H1 (cell line): ENCODE measurements around the gene SERGEF.

Source experiments
- EP300 ChIP-seq, 2 experiments: IDR thresholded peaks; 1 replicate in 1 of 2; 2 replicates in 1 of 2; pipeline ENCODE4 v1.6.1; 2011 to 2012; ENCODE audit warnings: low read depth in 2 of 2, low read length in 2 of 2, mild to moderate bottlenecking in 2 of 2, borderline replicate concordance in 1 of 2, inconsistent platforms in 1 of 2, moderate library complexity in 1 of 2
- POLR2A ChIP-seq, 2 experiments: IDR thresholded peaks; 1 replicate in 1 of 2; 2 replicates in 1 of 2; pipeline ENCODE4 v1.6.1; 2011; ENCODE audit warnings: low read depth in 2 of 2, low read length in 2 of 2, mild to moderate bottlenecking in 2 of 2; ENCODE audit errors: control extremely low read depth in 1 of 2
- TF ChIP-seq, protein P1 (sequence below): IDR thresholded peaks from 2 replicates; pipeline ENCODE4 v1.6.1; 2012; ENCODE audit warnings: low read length, inconsistent platforms
- TF ChIP-seq, protein P2 (sequence below), 3 experiments: IDR thresholded peaks; 1 replicate in 2 of 3; 2 replicates in 1 of 3; pipeline versions ENCODE4 v1.5.1 to v1.6.1; 2011; ENCODE audit warnings: low read length in 3 of 3, mild to moderate bottlenecking in 3 of 3, inconsistent platforms in 2 of 3, low read depth in 1 of 3, moderate library complexity in 1 of 3; ENCODE audit not compliant: insufficient read depth in 1 of 3; ENCODE audit errors: control extremely low read depth in 1 of 3

- TF ChIP-seq POLR2A (IDR thresholded peaks at IDR 0.05; ENCODE audit: control extremely low read depth in 1 of 2, low read depth in 2 of 2, low read length in 2 of 2), result no peak
- TF ChIP-seq EP300 (IDR thresholded peaks at IDR 0.05; ENCODE audit: borderline replicate concordance in 1 of 2, low read depth in 2 of 2, low read length in 2 of 2), result no peak
- TF ChIP-seq, protein P1, sequence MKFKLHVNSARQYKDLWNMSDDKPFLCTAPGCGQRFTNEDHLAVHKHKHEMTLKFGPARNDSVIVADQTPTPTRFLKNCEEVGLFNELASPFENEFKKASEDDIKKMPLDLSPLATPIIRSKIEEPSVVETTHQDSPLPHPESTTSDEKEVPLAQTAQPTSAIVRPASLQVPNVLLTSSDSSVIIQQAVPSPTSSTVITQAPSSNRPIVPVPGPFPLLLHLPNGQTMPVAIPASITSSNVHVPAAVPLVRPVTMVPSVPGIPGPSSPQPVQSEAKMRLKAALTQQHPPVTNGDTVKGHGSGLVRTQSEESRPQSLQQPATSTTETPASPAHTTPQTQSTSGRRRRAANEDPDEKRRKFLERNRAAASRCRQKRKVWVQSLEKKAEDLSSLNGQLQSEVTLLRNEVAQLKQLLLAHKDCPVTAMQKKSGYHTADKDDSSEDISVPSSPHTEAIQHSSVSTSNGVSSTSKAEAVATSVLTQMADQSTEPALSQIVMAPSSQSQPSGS, result no peak
- TF ChIP-seq, protein P2, sequence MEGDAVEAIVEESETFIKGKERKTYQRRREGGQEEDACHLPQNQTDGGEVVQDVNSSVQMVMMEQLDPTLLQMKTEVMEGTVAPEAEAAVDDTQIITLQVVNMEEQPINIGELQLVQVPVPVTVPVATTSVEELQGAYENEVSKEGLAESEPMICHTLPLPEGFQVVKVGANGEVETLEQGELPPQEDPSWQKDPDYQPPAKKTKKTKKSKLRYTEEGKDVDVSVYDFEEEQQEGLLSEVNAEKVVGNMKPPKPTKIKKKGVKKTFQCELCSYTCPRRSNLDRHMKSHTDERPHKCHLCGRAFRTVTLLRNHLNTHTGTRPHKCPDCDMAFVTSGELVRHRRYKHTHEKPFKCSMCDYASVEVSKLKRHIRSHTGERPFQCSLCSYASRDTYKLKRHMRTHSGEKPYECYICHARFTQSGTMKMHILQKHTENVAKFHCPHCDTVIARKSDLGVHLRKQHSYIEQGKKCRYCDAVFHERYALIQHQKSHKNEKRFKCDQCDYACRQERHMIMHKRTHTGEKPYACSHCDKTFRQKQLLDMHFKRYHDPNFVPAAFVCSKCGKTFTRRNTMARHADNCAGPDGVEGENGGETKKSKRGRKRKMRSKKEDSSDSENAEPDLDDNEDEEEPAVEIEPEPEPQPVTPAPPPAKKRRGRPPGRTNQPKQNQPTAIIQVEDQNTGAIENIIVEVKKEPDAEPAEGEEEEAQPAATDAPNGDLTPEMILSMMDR (IDR thresholded peaks at IDR 0.05; ENCODE audit: control extremely low read depth in 1 of 3, insufficient read depth in 1 of 3, low read depth in 1 of 3, low read length in 3 of 3), result no peak
These were observed 117.8 kb downstream of the SERGEF start for GRCh38 chr11:17894929-17895658.
